K562 (cell line): Measurements from ENCODE around the gene PPP4C. TPM values are rescaled to one million over a fixed set of nuclear protein-coding genes. Genes with fewer than 3 reads are reported as not detected.

Experiments used
- BDP1 ChIP-seq: IDR thresholded peaks from 3 replicates; pipeline ENCODE4 v1.6.1; 2011; ENCODE audit not compliant: insufficient read length, insufficient read depth
- DIDO1 ChIP-seq: fragments of 450-650 bp; IDR thresholded peaks from 2 replicates; pipeline ENCODE4 v1.6.1; 2016; ENCODE audit warnings: low read depth, missing biosample characterization, missing genetic modification characterization
- EP300 ChIP-seq: IDR thresholded peaks from 2 replicates; pipeline ENCODE4 v1.6.1; 2012; ENCODE audit warnings: low read length, improper control_type of control experiment
- FOXM1 ChIP-seq, 2 experiments: fragments of 450-650 bp in 1 of 2; sonication (generic) in 1 of 2; formaldehyde crosslinking in 1 of 2; IDR thresholded peaks; 2 replicates each; pipeline versions ENCODE4 v1.6.1 to v1.9.0; 2017 to 2022; ENCODE audit warnings: low read depth in 2 of 2, mild to moderate bottlenecking in 2 of 2, missing genetic modification reagents in 1 of 2, moderate library complexity in 1 of 2
- FUS ChIP-seq: fragments of 200-400 bp; formaldehyde crosslinking; optimal IDR thresholded peaks from 2 replicates; pipeline ENCODE3; 2017; ENCODE audit warnings: low read depth, low read length
- GABPB2 ChIP-seq: fragments of 250-450 bp; sonication (Bioruptor Pico); conservative IDR thresholded peaks from 2 replicates; pipeline ENCODE4 v1.5.1; 2021; ENCODE audit warnings: mild to moderate bottlenecking
- HDAC8 ChIP-seq: fragments of 450-650 bp; IDR thresholded peaks from 2 replicates; pipeline ENCODE4 v1.6.1; 2016; ENCODE audit warnings: mild to moderate bottlenecking, missing genetic modification characterization, moderate library complexity, missing compliant biosample characterization
- IRF2 ChIP-seq: sonication (generic); formaldehyde crosslinking; IDR thresholded peaks from 2 replicates; pipeline ENCODE4 v1.8.1; 2022; ENCODE audit warnings: mild to moderate bottlenecking, missing genetic modification reagents
- KDM2B ChIP-seq: fragments of 250-450 bp; sonication (Bioruptor Pico); IDR thresholded peaks from 2 replicates; pipeline ENCODE4 v1.8.0; 2021; ENCODE audit warnings: mild to moderate bottlenecking, moderate library complexity
- MIER1 ChIP-seq: fragments of 450-650 bp; IDR thresholded peaks from 2 replicates; pipeline ENCODE4 v1.6.1; 2016; ENCODE audit warnings: antibody characterized with exemption, mild to moderate bottlenecking, low read depth
- NR2C2 ChIP-seq, 2 experiments: fragments of 200-800 bp in 1 of 2; sonication (Bioruptor generic) in 1 of 2; sonication (generic) in 1 of 2; formaldehyde crosslinking in 1 of 2; IDR thresholded peaks; 2 replicates each; pipeline versions ENCODE4 v1.6.1 to v1.8.0; 2016 to 2022; ENCODE audit warnings: mild to moderate bottlenecking in 1 of 2, missing compliant biosample characterization in 1 of 2, missing genetic modification characterization in 1 of 2, missing genetic modification reagents in 1 of 2
- RBM34 ChIP-seq: fragments of 200-400 bp; formaldehyde crosslinking; IDR thresholded peaks from 2 replicates; pipeline ENCODE4 v1.6.1; 2018; ENCODE audit warnings: low read length, borderline replicate concordance; ENCODE audit not compliant: insufficient read depth
- SNRNP70 ChIP-seq: fragments of 200-400 bp; formaldehyde crosslinking; optimal IDR thresholded peaks from 2 replicates; pipeline ENCODE3; 2017; ENCODE audit warnings: low read depth, low read length
- ZKSCAN1 ChIP-seq: fragments of 150-350 bp; IDR thresholded peaks from 2 replicates; pipeline ENCODE4 v1.6.1; 2016; ENCODE audit warnings: low read depth, low read length
- ZNF134 ChIP-seq: fragments of 250-450 bp; sonication (Bioruptor Pico); conservative IDR thresholded peaks from 2 replicates; pipeline ENCODE4 v1.4.0; 2020
- ZNF41 ChIP-seq: fragments of 250-450 bp; sonication (Bioruptor Pico); conservative IDR thresholded peaks from 2 replicates; pipeline ENCODE4 v1.4.0; 2020; ENCODE audit warnings: mild to moderate bottlenecking
- polyA plus RNA-seq, 8 experiments: library from polyadenylated mRNA; depleted of rRNA in 4 of 8; stranded (reverse) in 5 of 8; unstranded in 3 of 8; fragments of >200 nt; fragmentation: Nextera tagmentation in 2 of 8; fragmentation: Illumina TruSeq in 1 of 8; extraction: Ambion mirVana in 2 of 8; extraction: Trizol in 1 of 8; gene quantifications; 2 replicates each; pipeline versions ENCODE4 v1.2.1 to v1.2.3, GENCODE V29; 2011 to 2014; ENCODE audit warnings: inconsistent platforms in 1 of 8, missing spikeins in 1 of 8
- total RNA-seq, 7 experiments: library from RNA; depleted of rRNA in 6 of 7; stranded (reverse); fragments of >200 nt in 6 of 7; fragmentation: Illumina TruSeq in 2 of 7; extraction: Trizol in 2 of 7; gene quantifications; 2 replicates each; pipeline versions ENCODE4 v1.2.1 to v1.2.3, GENCODE V29; 2011 to 2021; ENCODE audit warnings: low replicate concordance in 1 of 7
- TF ChIP-seq, protein P1 (sequence below): fragments of 450-650 bp; IDR thresholded peaks from 2 replicates; pipeline ENCODE4 v1.6.1; 2016; ENCODE audit warnings: antibody characterized with exemption
- TF ChIP-seq, protein P2 (sequence below): IDR thresholded peaks from 3 replicates; pipeline ENCODE4 v1.6.1; 2011; ENCODE audit warnings: borderline replicate concordance, mild to moderate bottlenecking, moderate library complexity; ENCODE audit not compliant: insufficient read length; ENCODE audit errors: extremely low read depth
- TF ChIP-seq, protein P3 (sequence below): fragments of 450-650 bp; formaldehyde crosslinking; IDR thresholded peaks from 2 replicates; pipeline ENCODE4 v1.4.0; 2020; ENCODE audit warnings: mild to moderate bottlenecking, mixed read lengths
- TF ChIP-seq, protein P4 (sequence below): fragments of 250-450 bp; sonication (Bioruptor Pico); IDR thresholded peaks from 2 replicates; pipeline ENCODE4 v1.8.0; 2022; ENCODE audit warnings: inconsistent platforms

PPP4C gene
- total and polyA plus RNA-seq, 9 of the 15 experiments (the other 6 are each of a cell fraction or from before 2014, with no cell fraction given): 3.5 to 183 (median 131) TPM

GRCh38 chr16:30092373-30093010, 16.7 kb downstream of the PPP4C start (continued):
- TF ChIP-seq, protein P1, sequence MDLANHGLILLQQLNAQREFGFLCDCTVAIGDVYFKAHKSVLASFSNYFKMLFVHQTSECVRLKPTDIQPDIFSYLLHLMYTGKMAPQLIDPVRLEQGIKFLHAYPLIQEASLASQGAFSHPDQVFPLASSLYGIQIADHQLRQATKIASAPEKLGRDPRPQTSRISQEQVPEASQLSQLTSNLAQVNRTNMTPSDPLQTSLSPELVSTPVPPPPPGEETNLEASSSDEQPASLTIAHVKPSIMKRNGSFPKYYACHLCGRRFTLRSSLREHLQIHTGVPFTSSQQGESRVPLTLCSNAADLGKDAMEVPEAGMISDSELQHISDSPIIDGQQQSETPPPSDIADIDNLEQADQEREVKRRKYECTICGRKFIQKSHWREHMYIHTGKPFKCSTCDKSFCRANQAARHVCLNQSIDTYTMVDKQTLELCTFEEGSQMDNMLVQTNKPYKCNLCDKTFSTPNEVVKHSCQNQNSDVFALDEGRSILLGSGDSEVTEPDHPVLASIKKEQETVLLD: 0 out of 2 replicates have a peak, but pooled peaks have one; percentile 36
- no peak for TF ChIP-seq BDP1
- TF ChIP-seq ZKSCAN1: peak; percentile 59; the same call in 1 of the 2 replicates
- TF ChIP-seq RBM34: no peak
- peak; percentile 71; the same call in 1 of the 2 replicates for TF ChIP-seq NR2C2 (CRISPR knock-in tag; IDR thresholded peaks at IDR 0.05)
- peak; percentile 92 for TF ChIP-seq NR2C2 (tag; IDR thresholded peaks at IDR 0.05)
- TF ChIP-seq, protein P2, sequence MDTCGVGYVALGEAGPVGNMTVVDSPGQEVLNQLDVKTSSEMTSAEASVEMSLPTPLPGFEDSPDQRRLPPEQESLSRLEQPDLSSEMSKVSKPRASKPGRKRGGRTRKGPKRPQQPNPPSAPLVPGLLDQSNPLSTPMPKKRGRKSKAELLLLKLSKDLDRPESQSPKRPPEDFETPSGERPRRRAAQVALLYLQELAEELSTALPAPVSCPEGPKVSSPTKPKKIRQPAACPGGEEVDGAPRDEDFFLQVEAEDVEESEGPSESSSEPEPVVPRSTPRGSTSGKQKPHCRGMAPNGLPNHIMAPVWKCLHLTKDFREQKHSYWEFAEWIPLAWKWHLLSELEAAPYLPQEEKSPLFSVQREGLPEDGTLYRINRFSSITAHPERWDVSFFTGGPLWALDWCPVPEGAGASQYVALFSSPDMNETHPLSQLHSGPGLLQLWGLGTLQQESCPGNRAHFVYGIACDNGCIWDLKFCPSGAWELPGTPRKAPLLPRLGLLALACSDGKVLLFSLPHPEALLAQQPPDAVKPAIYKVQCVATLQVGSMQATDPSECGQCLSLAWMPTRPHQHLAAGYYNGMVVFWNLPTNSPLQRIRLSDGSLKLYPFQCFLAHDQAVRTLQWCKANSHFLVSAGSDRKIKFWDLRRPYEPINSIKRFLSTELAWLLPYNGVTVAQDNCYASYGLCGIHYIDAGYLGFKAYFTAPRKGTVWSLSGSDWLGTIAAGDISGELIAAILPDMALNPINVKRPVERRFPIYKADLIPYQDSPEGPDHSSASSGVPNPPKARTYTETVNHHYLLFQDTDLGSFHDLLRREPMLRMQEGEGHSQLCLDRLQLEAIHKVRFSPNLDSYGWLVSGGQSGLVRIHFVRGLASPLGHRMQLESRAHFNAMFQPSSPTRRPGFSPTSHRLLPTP: no peak
- peak; percentile 92 for TF ChIP-seq ZNF41 (CRISPR knock-in tag)
- TF ChIP-seq GABPB2 (CRISPR knock-in tag): 0 out of 2 replicates have a peak, but pooled peaks have one; percentile 67
- TF ChIP-seq KDM2B (CRISPR knock-in tag): 0 out of 2 replicates have a peak, but pooled peaks have one; percentile 65
- no peak for TF ChIP-seq SNRNP70
- peak; percentile 57; the same call in 1 of the 2 replicates for TF ChIP-seq EP300
- TF ChIP-seq ZNF134 (CRISPR knock-in tag): peak; percentile 75
- TF ChIP-seq HDAC8 (tag): peak; percentile 91
- TF ChIP-seq MIER1: peak; percentile 63; the same call in 1 of the 2 replicates
- TF ChIP-seq IRF2 (CRISPR knock-in tag): no peak
- 0 out of 2 replicates have a peak, but pooled peaks have one; percentile 37 for TF ChIP-seq DIDO1
- no peak for TF ChIP-seq FUS
- TF ChIP-seq, protein P3, sequence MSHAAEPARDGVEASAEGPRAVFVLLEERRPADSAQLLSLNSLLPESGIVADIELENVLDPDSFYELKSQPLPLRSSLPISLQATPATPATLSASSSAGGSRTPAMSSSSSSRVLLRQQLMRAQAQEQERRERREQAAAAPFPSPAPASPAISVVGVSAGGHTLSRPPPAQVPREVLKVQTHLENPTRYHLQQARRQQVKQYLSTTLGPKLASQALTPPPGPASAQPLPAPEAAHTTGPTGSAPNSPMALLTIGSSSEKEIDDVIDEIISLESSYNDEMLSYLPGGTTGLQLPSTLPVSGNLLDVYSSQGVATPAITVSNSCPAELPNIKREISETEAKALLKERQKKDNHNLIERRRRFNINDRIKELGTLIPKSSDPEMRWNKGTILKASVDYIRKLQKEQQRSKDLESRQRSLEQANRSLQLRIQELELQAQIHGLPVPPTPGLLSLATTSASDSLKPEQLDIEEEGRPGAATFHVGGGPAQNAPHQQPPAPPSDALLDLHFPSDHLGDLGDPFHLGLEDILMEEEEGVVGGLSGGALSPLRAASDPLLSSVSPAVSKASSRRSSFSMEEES (CRISPR knock-in tag): peak; percentile 50; the same call in 1 of the 2 replicates
- TF ChIP-seq, protein P4, sequence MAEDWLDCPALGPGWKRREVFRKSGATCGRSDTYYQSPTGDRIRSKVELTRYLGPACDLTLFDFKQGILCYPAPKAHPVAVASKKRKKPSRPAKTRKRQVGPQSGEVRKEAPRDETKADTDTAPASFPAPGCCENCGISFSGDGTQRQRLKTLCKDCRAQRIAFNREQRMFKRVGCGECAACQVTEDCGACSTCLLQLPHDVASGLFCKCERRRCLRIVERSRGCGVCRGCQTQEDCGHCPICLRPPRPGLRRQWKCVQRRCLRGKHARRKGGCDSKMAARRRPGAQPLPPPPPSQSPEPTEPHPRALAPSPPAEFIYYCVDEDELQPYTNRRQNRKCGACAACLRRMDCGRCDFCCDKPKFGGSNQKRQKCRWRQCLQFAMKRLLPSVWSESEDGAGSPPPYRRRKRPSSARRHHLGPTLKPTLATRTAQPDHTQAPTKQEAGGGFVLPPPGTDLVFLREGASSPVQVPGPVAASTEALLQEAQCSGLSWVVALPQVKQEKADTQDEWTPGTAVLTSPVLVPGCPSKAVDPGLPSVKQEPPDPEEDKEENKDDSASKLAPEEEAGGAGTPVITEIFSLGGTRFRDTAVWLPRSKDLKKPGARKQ (CRISPR knock-in tag): peak; percentile 91
- TF ChIP-seq FOXM1 (IDR thresholded peaks at IDR 0.05; ENCODE audit: low read depth): peak; percentile 50; the same call in 1 of the 2 replicates
- no peak for TF ChIP-seq FOXM1 (CRISPR knock-in tag; IDR thresholded peaks at IDR 0.05; ENCODE audit: low read depth)
